ENCODE measurements around the gene TTC34. TPM values are rescaled to one million over a fixed set of nuclear protein-coding genes. Genes with fewer than 3 reads are reported as not detected.
A peak's percentile ranks its signal among the peaks of the same experiment; 100 is the strongest.

Gene TTC34
- total and polyA plus RNA-seq, 4 donors = 0.55 to 1.3 (median 0.95) TPM; not detected in 1

DNA sequence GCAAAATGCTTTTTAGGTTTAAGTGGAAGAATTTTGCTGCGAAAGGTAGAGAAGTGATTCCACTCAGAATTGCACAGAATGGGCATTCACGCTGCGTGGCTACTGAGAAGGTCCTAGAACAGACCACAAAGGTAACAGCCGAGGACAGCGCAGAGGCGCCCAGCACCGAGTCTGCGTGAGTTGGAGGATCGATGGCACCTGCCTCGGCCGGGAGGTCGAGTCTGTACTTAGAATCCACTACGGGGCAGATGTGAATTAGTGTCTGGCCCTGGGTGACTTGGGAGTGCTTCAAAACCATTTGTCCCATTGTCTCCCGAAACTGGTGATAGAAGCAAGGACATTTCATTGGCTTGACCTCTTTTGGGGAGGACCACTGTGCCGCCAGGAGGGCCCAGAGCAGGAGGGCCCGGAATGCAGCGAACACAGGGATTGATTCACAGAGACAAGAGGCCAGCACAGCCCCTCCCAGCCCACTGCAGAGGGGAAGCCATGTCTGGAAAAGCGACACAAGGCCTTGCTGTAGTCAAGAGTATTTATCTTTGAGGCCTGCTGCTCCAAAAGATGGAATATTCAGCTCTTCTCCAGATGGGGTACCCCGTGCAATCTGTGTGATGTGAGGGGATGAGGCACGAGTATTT, 35.0 kb upstream of the TTC34 start:
- no peak overlapping the region for H3K27ac ChIP-seq (ENCODE audit: low read depth in 1 of 2, low read length in 2 of 2)
- DNase-seq (peak; percentile 12 to 59), ATAC-seq (ENCODE audit: low FRiP score) (no peak)
- no peak overlapping the region for H3K4me3 ChIP-seq (ENCODE audit: low read length in 2 of 2)
- H3K36me3 ChIP-seq (ENCODE audit: control insufficient read depth in 1 of 2, insufficient read depth in 2 of 2, low read length in 1 of 2) = no peaks in the 10 kb centered on the region
- intact Hi-C loops (cut with DNase I) = no loop called here
- H3K27me3 ChIP-seq (ENCODE audit: control insufficient read depth in 1 of 2, insufficient read depth in 2 of 2, low read length in 1 of 2) = no peaks in the 10 kb centered on the region
- H3K4me1 ChIP-seq (ENCODE audit: control insufficient read depth in 1 of 2, insufficient read depth in 2 of 2, low read length in 2 of 2) = no peaks in the 10 kb centered on the region
- WGBS, 2 donors = 93% methylated on average over 20 of the region's 20 CpGs
- H3K9me3 ChIP-seq (ENCODE audit: control insufficient read depth, low read length) = no peaks in the 10 kb centered on the region

DNA sequence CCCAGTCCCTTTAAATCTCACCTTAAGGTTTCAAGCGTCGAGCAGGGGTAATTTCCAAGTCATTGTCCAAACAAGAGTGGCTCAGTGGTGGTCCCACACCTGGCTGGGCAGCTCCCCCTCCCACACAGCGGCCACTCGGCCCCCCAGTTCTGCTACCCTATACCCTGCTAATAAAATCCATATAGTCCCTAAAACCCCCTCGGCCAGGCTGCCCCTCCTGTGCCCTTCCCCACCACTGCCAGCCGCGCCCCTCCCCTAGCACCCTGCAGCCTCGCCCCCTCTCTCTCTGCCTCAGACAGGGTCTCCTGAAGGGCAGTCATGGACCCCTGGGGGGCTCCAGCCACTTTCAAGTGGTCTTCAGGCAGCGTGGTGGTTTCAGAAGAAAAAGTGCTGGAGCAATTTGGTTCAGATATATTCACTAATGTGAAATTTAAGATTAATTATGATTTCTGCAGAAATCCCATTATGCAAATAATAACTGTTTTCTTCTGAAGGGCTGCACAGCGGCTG, 34.2 kb upstream of the TTC34 start:
- intact Hi-C loops (cut with DNase I) = no loop called here
- Histone ChIP-seq H3K36me3 (ENCODE audit: control insufficient read depth in 1 of 2, insufficient read depth in 2 of 2, low read length in 1 of 2) (no peaks in the 10 kb centered on the region), H3K9me3 (ENCODE audit: control insufficient read depth, low read length) (no peaks in the 10 kb centered on the region), H3K27ac (ENCODE audit: low read depth in 1 of 2, low read length in 2 of 2) (no peak overlapping the region), H3K27me3 (ENCODE audit: control insufficient read depth in 1 of 2, insufficient read depth in 2 of 2, low read length in 1 of 2) (no peaks in the 10 kb centered on the region), H3K4me1 (ENCODE audit: control insufficient read depth in 1 of 2, insufficient read depth in 2 of 2, low read length in 2 of 2) (no peaks in the 10 kb centered on the region), H3K4me3 (ENCODE audit: low read length in 2 of 2) (no peak overlapping the region)
- 92 to 94% methylated on average over 10 of the region's 10 CpGs for WGBS, 2 donors
- DNase-seq (peak; percentile 19 to 31), ATAC-seq (ENCODE audit: low FRiP score) (no peak)

DNA sequence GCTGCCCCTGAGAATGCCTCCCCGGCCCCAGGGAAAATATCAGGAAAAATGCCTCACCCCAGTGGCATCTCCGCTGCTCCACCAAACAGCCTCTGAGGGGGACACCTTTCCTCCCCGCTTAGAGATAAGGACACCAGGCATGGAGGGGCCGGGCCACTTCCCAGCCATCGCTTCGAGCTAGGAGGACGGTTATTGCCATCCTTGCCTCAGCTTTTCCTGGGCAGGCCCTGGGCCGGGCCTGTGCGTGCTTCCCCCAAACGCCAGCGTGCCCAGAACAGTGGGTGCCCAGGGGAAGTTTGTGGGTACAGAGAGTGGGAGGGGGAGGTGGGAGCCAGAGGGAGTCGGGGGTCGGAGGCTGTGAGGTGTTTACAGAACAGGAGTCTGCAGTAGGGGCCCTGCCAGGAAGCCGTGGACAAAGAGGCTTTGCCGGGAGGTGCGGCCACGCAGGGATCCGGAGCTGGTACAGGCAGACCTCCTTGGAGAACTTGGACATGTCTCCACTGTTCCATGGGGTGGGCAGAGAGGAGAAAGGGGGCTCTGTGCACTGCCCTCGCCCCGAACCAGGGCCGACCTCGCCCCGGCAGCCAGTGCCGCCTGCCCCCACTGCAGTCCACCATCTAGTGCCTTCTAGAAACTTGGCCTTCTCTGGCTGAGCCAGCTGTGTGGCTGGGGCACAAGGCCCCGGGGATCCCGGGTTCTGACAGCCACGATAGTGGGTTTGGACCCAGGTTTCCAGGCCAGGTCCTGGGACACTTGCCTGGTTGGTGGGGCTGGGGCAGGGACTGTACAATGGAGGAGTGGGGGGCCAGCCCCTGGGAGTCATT, 33.5 kb upstream of the TTC34 start:
- Histone ChIP-seq H3K4me1 (ENCODE audit: control insufficient read depth in 1 of 2, insufficient read depth in 2 of 2, low read length in 2 of 2) (no peaks in the 10 kb centered on the region), H3K4me3 (ENCODE audit: low read length in 2 of 2) (no peak overlapping the region), H3K27me3 (ENCODE audit: control insufficient read depth in 1 of 2, insufficient read depth in 2 of 2, low read length in 1 of 2) (no peaks in the 10 kb centered on the region), H3K27ac (ENCODE audit: low read depth in 1 of 2, low read length in 2 of 2) (no peak overlapping the region), H3K36me3 (ENCODE audit: control insufficient read depth in 1 of 2, insufficient read depth in 2 of 2, low read length in 1 of 2) (no peaks in the 10 kb centered on the region), H3K9me3 (ENCODE audit: control insufficient read depth, low read length) (no peaks in the 10 kb centered on the region)
- DNase-seq (peak; percentile 44 to 64), ATAC-seq (ENCODE audit: low FRiP score) (no peak)
- intact Hi-C loops (cut with DNase I) = no loop called here
- 92% methylated on average over 27 of the region's 27 CpGs for WGBS, 2 donors

DNA sequence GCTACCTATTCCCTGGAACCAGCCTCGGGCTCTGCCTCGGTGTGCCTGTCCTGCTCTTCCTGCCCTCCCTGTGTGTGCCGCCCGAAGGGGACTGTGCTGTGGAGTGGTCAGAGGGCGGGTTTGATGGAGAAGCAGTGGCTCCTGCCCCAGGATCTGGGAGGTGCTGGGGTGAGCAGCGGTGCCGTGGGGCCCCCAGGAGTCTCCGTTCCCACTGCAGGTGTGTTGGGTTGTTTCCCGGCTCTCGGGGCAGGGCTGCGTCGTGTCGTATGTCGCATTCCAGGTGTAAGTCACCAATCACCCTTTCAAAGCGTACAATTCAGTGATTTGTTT, 32.6 kb upstream of the TTC34 start:
- H3K4me3 ChIP-seq (ENCODE audit: low read length in 2 of 2) = no peak overlapping the region
- WGBS, 2 donors = 82 to 89% methylated on average over 15 of the region's 15 CpGs
- no peak overlapping the region for H3K27ac ChIP-seq (ENCODE audit: low read depth in 1 of 2, low read length in 2 of 2)
- peak in 1 of 2 donors; percentile 21 for DNase-seq
- ATAC-seq (ENCODE audit: low FRiP score) = no peak
- no peaks in the 10 kb centered on the region for H3K9me3 ChIP-seq (ENCODE audit: control insufficient read depth, low read length)
- intact Hi-C loops (cut with DNase I) = no loop called here
- H3K27me3 ChIP-seq (ENCODE audit: control insufficient read depth in 1 of 2, insufficient read depth in 2 of 2, low read length in 1 of 2) = no peaks in the 10 kb centered on the region
- H3K36me3 ChIP-seq (ENCODE audit: control insufficient read depth in 1 of 2, insufficient read depth in 2 of 2, low read length in 1 of 2) = no peaks in the 10 kb centered on the region
- no peaks in the 10 kb centered on the region for H3K4me1 ChIP-seq (ENCODE audit: control insufficient read depth in 1 of 2, insufficient read depth in 2 of 2, low read length in 2 of 2)

GRCh38 chr1:2833454-2834145, 32.1 kb upstream of the TTC34 start:
- peak in 1 of 2 donors; percentile 15 for DNase-seq
- Histone ChIP-seq H3K36me3 (ENCODE audit: control insufficient read depth in 1 of 2, insufficient read depth in 2 of 2, low read length in 1 of 2) (no peaks in the 10 kb centered on the region), H3K9me3 (ENCODE audit: control insufficient read depth, low read length) (no peaks in the 10 kb centered on the region), H3K4me1 (ENCODE audit: control insufficient read depth in 1 of 2, insufficient read depth in 2 of 2, low read length in 2 of 2) (no peaks in the 10 kb centered on the region), H3K27me3 (ENCODE audit: control insufficient read depth in 1 of 2, insufficient read depth in 2 of 2, low read length in 1 of 2) (no peaks in the 10 kb centered on the region), H3K4me3 (ENCODE audit: low read length in 2 of 2) (no peak overlapping the region), H3K27ac (ENCODE audit: low read depth in 1 of 2, low read length in 2 of 2) (no peak overlapping the region)
- intact Hi-C loops (cut with DNase I) = no loop called here
- WGBS, 2 donors = 74 to 76% methylated on average over 20 of the region's 20 CpGs
- ATAC-seq (ENCODE audit: low FRiP score) = no peak

GRCh38 chr1:2832506-2833453, 31.3 kb upstream of the TTC34 start:
- ATAC-seq (ENCODE audit: low FRiP score) = no peak
- Histone ChIP-seq H3K36me3 (ENCODE audit: control insufficient read depth in 1 of 2, insufficient read depth in 2 of 2, low read length in 1 of 2) (no peaks in the 10 kb centered on the region), H3K27me3 (ENCODE audit: control insufficient read depth in 1 of 2, insufficient read depth in 2 of 2, low read length in 1 of 2) (no peaks in the 10 kb centered on the region), H3K4me1 (ENCODE audit: control insufficient read depth in 1 of 2, insufficient read depth in 2 of 2, low read length in 2 of 2) (no peaks in the 10 kb centered on the region), H3K9me3 (ENCODE audit: control insufficient read depth, low read length) (no peaks in the 10 kb centered on the region), H3K4me3 (ENCODE audit: low read length in 2 of 2) (no peak overlapping the region), H3K27ac (ENCODE audit: low read depth in 1 of 2, low read length in 2 of 2) (no peak overlapping the region)
- peak in 1 of 2 donors; percentile 34 for DNase-seq
- intact Hi-C loops (cut with DNase I) = no loop called here
- WGBS, 2 donors = 85 to 88% methylated on average over 28 of the region's 28 CpGs

DNA sequence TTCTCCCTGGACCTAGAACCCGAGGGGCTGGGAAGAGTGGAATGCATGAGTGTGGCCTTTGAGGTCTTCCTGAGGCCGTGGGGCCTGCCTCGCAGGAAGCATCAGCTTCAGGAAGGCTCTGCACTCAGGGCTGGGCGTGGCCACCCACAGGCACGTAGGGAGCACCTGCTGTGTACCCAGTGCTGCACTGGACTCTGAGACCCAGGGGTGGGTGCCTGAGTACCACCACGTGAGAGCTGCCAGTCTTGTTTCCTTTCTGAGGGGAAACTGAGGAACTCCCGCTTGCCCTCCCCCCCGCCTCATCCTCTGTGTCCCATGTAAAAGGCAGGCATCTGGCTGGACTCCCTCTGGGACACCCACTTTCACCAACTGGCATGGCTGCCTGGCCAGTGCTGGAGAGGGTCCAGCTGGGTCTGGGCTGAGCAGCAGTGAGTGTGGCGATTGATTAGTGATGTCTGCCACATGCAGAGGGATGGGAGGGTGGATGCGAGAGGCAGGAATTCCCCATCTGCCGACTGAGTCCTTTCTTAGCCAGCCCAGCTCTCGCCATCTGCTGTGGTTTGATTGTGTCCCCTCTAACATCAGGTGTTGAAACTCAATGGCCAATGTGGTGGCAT, 30.2 kb upstream of the TTC34 start:
- H3K4me1 ChIP-seq (ENCODE audit: control insufficient read depth in 1 of 2, insufficient read depth in 2 of 2, low read length in 2 of 2) = no peaks in the 10 kb centered on the region
- peak in 1 of 2 donors; percentile 36 for DNase-seq
- H3K9me3 ChIP-seq (ENCODE audit: control insufficient read depth, low read length) = no peaks in the 10 kb centered on the region
- no peak for ATAC-seq (ENCODE audit: low FRiP score)
- no peaks in the 10 kb centered on the region for H3K27me3 ChIP-seq (ENCODE audit: control insufficient read depth in 1 of 2, insufficient read depth in 2 of 2, low read length in 1 of 2)
- H3K27ac ChIP-seq (ENCODE audit: low read depth in 1 of 2, low read length in 2 of 2) = no peak overlapping the region
- WGBS, 2 donors = 89 to 90% methylated on average over 12 of the region's 12 CpGs
- no peaks in the 10 kb centered on the region for H3K36me3 ChIP-seq (ENCODE audit: control insufficient read depth in 1 of 2, insufficient read depth in 2 of 2, low read length in 1 of 2)
- intact Hi-C loops (cut with DNase I) = no loop called here
- H3K4me3 ChIP-seq (ENCODE audit: low read length in 2 of 2) = no peak overlapping the region
